Right lobe of liver (tissue), 4 donors: ENCODE results near the gene APLN.

Source experiments
- POLR2A ChIP-seq: fragments of 450-650 bp; IDR thresholded peaks from one replicate; pipeline ENCODE4 v1.6.1; 2017; ENCODE audit warnings: antibody characterized with exemption, mild to moderate bottlenecking
- TF ChIP-seq, protein P1 (sequence below), 4 donors: fragments of 200-600 bp in 3 of 4; fragments of 450-650 bp in 1 of 4; IDR thresholded peaks; one replicate each; pipeline versions ENCODE4 v1.5.1 to v1.8.0; 2016 to 2022; ENCODE audit warnings: antibody characterized with exemption in 4 of 4, mild to moderate bottlenecking in 2 of 4
- donor health status: DM: no; HTN: no; CAD: no.
- donor health status: DM: no; HTN: no; CAD: no.
- donor health status: DM: no; HTN: yes; CAD: no.

DNA sequence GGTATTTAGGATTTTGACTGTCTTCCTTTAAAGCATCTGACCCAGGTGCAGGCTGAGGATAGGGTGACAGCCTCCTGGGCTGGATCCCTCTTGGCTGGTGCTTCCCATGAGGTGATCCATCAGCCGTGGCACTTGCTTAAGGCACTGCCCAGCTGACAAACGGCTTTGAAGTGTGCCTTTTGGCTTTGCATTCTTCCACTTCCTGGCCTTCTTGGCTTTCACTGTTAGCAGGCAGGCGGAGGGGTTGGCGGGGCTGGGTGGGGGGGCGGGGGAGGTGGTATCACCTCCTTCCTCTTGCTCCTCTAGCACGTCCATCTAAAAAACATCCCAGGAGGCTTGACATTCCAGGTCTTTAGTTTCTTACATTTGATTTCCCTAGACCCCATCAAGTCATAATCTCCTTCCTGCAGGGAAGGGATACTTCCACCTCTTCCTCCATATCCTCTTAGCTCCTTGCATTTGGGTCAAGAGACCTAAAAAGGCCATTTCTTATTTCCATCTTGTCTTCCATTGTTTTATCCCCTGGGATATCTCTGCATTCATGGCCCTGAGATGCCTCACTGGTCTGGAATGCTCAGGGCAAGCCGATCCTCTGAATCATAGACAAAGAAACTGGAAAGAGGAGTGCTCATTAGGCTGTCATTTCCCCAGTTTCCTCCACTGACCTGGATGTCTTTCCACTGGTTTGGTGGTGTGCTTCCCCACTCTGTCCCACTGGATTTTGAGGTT, 11.3 kb upstream of the APLN start:
- TF ChIP-seq, protein P1, sequence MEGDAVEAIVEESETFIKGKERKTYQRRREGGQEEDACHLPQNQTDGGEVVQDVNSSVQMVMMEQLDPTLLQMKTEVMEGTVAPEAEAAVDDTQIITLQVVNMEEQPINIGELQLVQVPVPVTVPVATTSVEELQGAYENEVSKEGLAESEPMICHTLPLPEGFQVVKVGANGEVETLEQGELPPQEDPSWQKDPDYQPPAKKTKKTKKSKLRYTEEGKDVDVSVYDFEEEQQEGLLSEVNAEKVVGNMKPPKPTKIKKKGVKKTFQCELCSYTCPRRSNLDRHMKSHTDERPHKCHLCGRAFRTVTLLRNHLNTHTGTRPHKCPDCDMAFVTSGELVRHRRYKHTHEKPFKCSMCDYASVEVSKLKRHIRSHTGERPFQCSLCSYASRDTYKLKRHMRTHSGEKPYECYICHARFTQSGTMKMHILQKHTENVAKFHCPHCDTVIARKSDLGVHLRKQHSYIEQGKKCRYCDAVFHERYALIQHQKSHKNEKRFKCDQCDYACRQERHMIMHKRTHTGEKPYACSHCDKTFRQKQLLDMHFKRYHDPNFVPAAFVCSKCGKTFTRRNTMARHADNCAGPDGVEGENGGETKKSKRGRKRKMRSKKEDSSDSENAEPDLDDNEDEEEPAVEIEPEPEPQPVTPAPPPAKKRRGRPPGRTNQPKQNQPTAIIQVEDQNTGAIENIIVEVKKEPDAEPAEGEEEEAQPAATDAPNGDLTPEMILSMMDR (IDR thresholded peaks at IDR 0.05): no peak
- no peak for TF ChIP-seq POLR2A
